K562 (cell line): Measurements from ENCODE around the gene SRCAP. TPM values are rescaled to one million over a fixed set of nuclear protein-coding genes. Genes with fewer than 3 reads are reported as not detected.

Experiments used
- CUX1 ChIP-seq: fragments of 200-800 bp; sonication (Bioruptor generic); IDR thresholded peaks from 2 replicates; pipeline ENCODE4 v1.6.1; 2016; ENCODE audit warnings: missing genetic modification characterization, missing compliant biosample characterization
- GABPA ChIP-seq: fragments of 200-800 bp; sonication (Bioruptor generic); conservative IDR thresholded peaks from 2 replicates; pipeline ENCODE4 v1.6.1; 2016; ENCODE audit warnings: low read depth, missing genetic modification characterization, missing compliant biosample characterization
- HDAC1 ChIP-seq, 2 experiments: fragments of 450-650 bp; IDR thresholded peaks; 2 replicates each; pipeline ENCODE4 v1.6.1; 2016 to 2017; ENCODE audit warnings: inconsistent platforms in 1 of 2, mild to moderate bottlenecking in 1 of 2, moderate library complexity in 1 of 2
- JUN ChIP-seq, 2 experiments: sonication (generic) in 1 of 2; formaldehyde crosslinking in 1 of 2; IDR thresholded peaks; 2 replicates each; pipeline versions ENCODE4 v1.6.1 to v1.8.0; 2012 to 2022; ENCODE audit warnings: borderline replicate concordance in 2 of 2, mild to moderate bottlenecking in 2 of 2, improper control_type of control experiment in 1 of 2, low read depth in 1 of 2, low read length in 1 of 2, missing genetic modification reagents in 1 of 2
- KDM1A ChIP-seq, 2 experiments: fragments of 450-650 bp; IDR thresholded peaks; 2 replicates each; pipeline ENCODE4 v1.6.1; 2016; ENCODE audit warnings: mild to moderate bottlenecking in 2 of 2
- MITF ChIP-seq: IDR thresholded peaks from 2 replicates; pipeline ENCODE4 v1.6.1; 2014; ENCODE audit warnings: antibody characterized with exemption
- MTF1 ChIP-seq: fragments of 250-450 bp; sonication (Bioruptor Pico); IDR thresholded peaks from 2 replicates; pipeline ENCODE4 v1.9.0; 2021; ENCODE audit warnings: moderate library complexity, mild to moderate bottlenecking, inconsistent platforms, borderline replicate concordance
- NFE2 ChIP-seq: IDR thresholded peaks from 2 replicates; pipeline ENCODE4 v1.6.1; 2014; ENCODE audit warnings: antibody characterized with exemption, low read depth
- NFE2L1 ChIP-seq: fragments of 450-650 bp; IDR thresholded peaks from 2 replicates; pipeline ENCODE4 v1.6.1; 2016; ENCODE audit warnings: missing genetic modification characterization, low read depth, mild to moderate bottlenecking, missing compliant biosample characterization, moderate library complexity, borderline replicate concordance
- SP1 ChIP-seq: sonication (generic); formaldehyde crosslinking; IDR thresholded peaks from 2 replicates; pipeline ENCODE4 v1.8.1; 2022; ENCODE audit warnings: mild to moderate bottlenecking, missing genetic modification reagents
- ZNF609 ChIP-seq: sonication (generic); formaldehyde crosslinking; IDR thresholded peaks from 2 replicates; pipeline ENCODE4 v1.8.1; 2023; ENCODE audit warnings: missing genetic modification reagents, mild to moderate bottlenecking, borderline replicate concordance
- polyA plus RNA-seq, 8 experiments: library from polyadenylated mRNA; depleted of rRNA in 4 of 8; stranded (reverse) in 5 of 8; unstranded in 3 of 8; fragments of >200 nt; fragmentation: Nextera tagmentation in 2 of 8; fragmentation: Illumina TruSeq in 1 of 8; extraction: Ambion mirVana in 2 of 8; extraction: Trizol in 1 of 8; gene quantifications; 2 replicates each; pipeline versions ENCODE4 v1.2.1 to v1.2.3, GENCODE V29; 2011 to 2014; ENCODE audit warnings: inconsistent platforms in 1 of 8, missing spikeins in 1 of 8
- total RNA-seq, 7 experiments: library from RNA; depleted of rRNA in 6 of 7; stranded (reverse); fragments of >200 nt in 6 of 7; fragmentation: Illumina TruSeq in 2 of 7; extraction: Trizol in 2 of 7; gene quantifications; 2 replicates each; pipeline versions ENCODE4 v1.2.1 to v1.2.3, GENCODE V29; 2011 to 2021; ENCODE audit warnings: low replicate concordance in 1 of 7

Gene SRCAP
- total and polyA plus RNA-seq, 9 of the 15 experiments (the other 6 are each of a cell fraction or from before 2014, with no cell fraction given) = 0.21 to 62.6 (median 5.8) TPM

- no peak for TF ChIP-seq NFE2L1 (tag)
- TF ChIP-seq NFE2 = peak; percentile 42; the same call in 1 of the 2 replicates
- TF ChIP-seq HDAC1 (IDR thresholded peaks at IDR 0.05) = peak in 1 of 2 experiments; percentile 68; a peak in 2 of 4 replicates
- no peak for TF ChIP-seq KDM1A (IDR thresholded peaks at IDR 0.05)
- TF ChIP-seq MTF1 (CRISPR knock-in tag) = no peak
- peak; percentile 70 for TF ChIP-seq GABPA (tag)
- peak; percentile 72 for TF ChIP-seq SP1 (CRISPR knock-in tag)
- TF ChIP-seq JUN (IDR thresholded peaks at IDR 0.05; ENCODE audit: borderline replicate concordance, low read depth, low read length) = 0 out of 2 replicates have a peak, but pooled peaks have one; percentile 21
- TF ChIP-seq JUN (CRISPR knock-in tag; IDR thresholded peaks at IDR 0.05; ENCODE audit: borderline replicate concordance) = no peak
- TF ChIP-seq MITF = 0 out of 2 replicates have a peak, but pooled peaks have one; percentile 45
- TF ChIP-seq CUX1 = no peak
- TF ChIP-seq ZNF609 (CRISPR knock-in tag) = no peak
Measured at GRCh38 chr16:30747799-30748633, 49.0 kb downstream of the SRCAP start, which contains the start of gene PHKG2 (continued).
